Hepatocyte (in vitro differentiated cells): ENCODE results near the gene COMT.

Experiments used
- EZH2 ChIP-seq: fragments of 200-600 bp; sonication (generic); IDR thresholded peaks from 2 replicates; pipeline ENCODE4 v1.6.1; 2016; ENCODE audit warnings: antibody characterized with exemption, mild to moderate bottlenecking, borderline replicate concordance
- EZH2phosphoT487 ChIP-seq: fragments of 200-600 bp; sonication (generic); IDR thresholded peaks from one replicate; pipeline ENCODE4 v1.6.1; 2018; ENCODE audit warnings: antibody characterized with exemption, mild to moderate bottlenecking, low read depth, moderate library complexity; ENCODE audit not compliant: unreplicated experiment, severe bottlenecking
- TF ChIP-seq, protein P1 (sequence below): fragments of 200-600 bp; sonication (generic); IDR thresholded peaks from 2 replicates; pipeline ENCODE4 v1.5.1; 2016; ENCODE audit warnings: antibody characterized with exemption, mild to moderate bottlenecking; ENCODE audit not compliant: poor library complexity

DNA sequence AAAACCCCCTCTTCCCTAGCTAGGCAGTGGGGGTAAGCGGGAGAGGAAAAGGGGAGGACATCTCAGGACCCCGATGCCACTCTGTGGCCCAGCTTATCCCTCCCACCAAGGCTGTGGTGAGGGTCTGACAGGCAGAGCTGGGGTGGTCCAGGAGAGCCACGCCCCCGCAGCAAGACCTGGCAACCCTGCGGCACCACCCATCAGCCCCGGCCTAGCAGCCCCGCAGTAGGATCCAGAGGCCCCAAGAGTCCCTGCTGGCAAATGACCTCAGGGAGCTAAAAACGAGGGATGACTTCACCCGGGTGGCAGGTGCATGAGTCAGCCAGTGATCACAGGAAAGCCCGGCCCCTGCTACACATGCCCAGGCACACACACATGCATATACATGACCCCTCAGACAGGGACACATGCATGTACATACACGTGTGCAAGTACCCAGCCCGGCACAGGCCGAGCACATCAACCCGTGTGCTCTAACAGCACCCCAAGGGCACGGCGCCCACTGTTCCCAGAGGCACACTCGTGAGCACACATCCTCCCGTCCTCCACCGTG lies 42.7 kb downstream of the COMT start:
- TF ChIP-seq, protein P1, sequence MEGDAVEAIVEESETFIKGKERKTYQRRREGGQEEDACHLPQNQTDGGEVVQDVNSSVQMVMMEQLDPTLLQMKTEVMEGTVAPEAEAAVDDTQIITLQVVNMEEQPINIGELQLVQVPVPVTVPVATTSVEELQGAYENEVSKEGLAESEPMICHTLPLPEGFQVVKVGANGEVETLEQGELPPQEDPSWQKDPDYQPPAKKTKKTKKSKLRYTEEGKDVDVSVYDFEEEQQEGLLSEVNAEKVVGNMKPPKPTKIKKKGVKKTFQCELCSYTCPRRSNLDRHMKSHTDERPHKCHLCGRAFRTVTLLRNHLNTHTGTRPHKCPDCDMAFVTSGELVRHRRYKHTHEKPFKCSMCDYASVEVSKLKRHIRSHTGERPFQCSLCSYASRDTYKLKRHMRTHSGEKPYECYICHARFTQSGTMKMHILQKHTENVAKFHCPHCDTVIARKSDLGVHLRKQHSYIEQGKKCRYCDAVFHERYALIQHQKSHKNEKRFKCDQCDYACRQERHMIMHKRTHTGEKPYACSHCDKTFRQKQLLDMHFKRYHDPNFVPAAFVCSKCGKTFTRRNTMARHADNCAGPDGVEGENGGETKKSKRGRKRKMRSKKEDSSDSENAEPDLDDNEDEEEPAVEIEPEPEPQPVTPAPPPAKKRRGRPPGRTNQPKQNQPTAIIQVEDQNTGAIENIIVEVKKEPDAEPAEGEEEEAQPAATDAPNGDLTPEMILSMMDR: no peak
- TF ChIP-seq EZH2 (no peak), EZH2phosphoT487 (no peak)
